HG03108 (cell line): ENCODE results near the gene EIF3I.

ENCODE experiments used
- ATAC-seq: cut with Tn5 transposase; IDR thresholded peaks from one replicate; pipeline ENCODE4 v1.9.1; 2021; ENCODE audit warnings: moderate library complexity; ENCODE audit not compliant: unreplicated experiment

EIF3I gene

DNA sequence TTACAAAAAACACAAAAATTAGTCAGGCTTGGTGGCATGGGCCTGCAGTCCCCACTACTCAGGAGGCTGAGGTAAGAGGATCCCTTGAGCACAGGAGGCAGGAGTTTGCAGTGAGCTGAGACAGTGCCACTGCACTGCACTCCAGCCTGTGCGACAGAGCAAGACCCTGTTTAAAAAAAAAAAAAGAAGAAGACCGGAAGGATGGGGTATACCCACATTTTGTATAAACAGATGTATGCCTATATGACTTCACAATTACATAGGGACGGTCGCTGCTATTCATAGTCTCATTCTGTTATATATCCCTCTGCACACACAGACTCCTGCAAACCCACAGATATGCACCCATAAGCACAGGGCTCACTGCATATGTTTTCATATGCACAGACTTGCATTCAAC, 41.5 kb downstream of the EIF3I start:
- ATAC-seq = no peak

DNA sequence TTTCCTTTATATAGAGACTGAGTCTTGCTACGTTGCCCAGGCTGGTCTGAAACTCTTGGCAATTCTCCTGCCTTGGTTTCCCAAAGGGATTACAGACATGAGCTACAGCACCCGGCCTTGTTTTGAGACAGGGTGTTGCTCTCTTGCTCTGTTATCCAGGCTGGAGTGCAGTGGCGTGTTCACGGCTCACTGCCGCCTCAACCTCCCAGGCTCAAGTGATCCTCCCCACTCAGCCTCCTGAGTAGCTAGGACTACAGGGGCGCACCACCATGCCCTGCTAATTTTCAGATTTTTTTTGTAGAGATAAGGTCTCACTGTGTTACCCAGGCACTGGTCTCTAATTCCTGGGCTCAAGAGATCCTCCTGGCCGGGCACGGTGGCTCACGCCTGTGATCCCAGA, 43.6 kb downstream of the EIF3I start:
- ATAC-seq = no peak

DNA sequence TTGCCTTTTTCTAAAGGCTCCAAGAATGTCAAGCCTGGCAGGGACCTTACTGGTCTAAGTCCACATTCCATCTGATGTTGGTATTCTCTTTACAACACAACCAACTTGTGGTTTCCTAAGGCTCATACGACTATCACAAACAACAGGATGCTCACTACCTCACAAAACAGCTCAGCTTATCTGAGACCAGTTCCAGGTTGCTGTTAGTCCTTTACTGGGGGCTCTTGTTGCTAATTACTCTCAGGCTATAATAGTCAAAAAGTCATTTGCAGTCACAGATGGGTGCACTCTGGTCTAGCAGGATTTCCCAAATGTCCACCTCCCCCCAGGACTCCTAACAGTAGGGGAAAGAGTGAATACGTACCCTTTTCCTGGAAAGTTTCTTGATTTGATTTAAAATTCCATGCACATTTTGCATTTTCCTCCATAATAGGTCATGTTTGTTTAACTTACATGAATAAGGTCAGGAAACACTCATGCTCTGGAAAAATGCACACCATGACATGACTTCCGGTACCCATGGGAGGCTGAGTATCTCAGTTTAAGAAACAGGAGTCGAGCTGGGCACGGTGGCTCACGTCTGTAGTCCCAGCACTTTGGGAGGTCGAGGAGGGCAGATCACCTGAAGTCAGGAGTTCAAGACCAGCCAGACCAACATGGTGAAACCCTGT, 44.8 kb downstream of the EIF3I start:
- no peak for ATAC-seq

- no peak for ATAC-seq
Measured at GRCh38 chr1:32269744-32270143, 47.5 kb downstream of the EIF3I start.

DNA sequence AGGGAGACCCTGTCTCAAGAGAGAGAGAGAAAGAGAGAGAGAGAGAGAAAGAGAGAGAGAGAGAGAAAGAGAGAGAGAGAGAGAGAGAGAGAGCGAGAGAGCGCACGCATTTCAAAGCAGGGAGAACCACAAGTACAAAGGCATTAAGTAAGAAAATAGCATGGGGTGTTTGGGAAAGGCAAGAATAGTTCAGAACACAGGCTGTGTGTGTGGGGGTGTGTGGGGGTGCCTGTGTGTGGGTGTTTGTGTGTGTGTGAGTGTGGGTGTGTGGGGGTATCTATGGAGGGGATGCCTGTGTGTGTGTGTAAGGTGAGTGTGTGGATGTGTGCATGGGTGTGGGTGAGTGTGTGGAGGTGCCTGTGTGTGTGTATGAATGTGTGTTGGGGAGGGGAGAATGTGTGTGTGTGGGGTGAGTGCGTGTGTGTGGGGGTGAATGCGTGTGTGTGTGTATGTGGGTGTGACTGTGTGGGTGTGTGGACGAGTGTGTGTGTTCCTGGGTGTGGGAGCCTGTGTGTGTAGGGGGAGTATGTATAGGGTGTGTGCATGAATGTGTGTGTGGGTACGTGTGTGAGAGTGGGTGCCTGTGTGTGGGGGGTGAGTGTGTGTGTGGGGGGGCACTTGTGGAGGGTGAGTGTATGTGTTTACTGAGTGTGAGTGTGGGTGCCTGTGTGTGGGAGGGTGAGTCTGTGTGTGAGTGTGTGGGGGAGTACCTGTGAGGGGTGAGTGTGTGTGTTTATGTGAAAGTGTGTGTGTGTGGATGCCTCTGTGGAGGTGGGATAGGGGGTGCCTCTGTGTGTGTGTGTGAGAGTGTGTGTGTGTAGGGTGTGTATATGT, 50.6 kb downstream of the EIF3I start:
- ATAC-seq = no peak

DNA sequence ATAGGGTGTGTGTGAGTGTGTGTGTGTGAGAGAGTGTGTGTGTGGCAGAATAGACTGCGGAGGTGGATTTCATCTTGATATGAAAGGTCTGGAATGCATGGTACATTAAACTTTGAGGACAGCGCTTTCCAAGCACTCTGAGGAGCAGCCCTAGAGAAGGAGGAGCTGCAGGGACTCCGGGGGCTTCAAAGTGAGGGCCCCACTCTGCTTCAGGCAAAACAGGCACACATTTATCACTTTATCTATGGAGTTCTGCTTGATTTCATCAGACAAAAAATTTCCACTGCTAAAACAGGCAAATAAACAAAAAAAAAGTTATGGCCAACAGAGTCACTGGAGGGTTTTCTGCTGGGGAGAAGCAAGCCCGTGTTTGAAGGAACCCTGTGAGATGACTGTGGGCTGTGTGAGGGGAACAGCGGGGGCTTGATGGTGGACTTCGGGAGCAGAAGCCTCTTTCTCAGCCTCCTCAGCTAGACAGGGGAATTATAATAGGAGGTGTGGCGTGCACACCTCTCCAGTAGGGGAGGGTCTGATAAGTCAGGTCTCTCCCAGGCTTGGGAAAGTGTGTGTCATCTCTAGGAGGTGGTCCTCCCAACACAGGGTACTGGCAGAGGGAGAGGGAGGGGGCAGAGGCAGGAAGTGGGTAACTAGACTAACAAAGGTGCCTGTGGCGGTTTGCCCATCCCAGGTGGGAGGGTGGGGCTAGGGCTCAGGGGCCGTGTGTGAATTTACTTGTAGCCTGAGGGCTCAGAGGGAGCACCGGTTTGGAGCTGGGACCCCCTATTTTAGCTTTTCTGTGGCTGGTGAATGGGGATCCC, 51.4 kb downstream of the EIF3I start:
- no peak for ATAC-seq

DNA sequence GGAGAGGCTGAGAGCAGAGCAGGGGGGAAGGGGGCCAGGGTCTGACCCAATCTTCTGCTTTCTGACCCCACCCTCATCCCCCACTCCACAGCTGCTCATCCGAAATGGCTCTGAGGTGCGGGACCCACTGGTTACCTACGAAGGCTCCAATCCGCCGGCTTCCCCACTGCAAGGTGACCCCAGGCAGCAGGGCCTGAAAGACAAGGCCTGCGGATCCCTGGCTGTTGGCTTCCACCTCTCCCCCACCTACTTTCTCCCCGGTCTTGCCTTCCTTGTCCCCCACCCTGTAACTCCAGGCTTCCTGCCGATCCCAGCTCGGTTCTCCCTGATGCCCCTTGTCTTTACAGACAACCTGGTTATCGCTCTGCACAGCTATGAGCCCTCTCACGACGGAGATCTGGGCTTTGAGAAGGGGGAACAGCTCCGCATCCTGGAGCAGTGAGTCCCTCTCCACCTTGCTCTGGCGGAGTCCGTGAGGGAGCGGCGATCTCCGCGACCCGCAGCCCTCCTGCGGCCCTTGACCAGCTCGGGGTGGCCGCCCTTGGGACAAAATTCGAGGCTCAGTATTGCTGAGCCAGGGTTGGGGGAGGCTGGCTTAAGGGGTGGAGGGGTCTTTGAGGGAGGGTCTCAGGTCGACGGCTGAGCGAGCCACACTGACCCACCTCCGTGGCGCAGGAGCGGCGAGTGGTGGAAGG, 52.6 kb downstream of the EIF3I start:
- ATAC-seq = no peak

- ATAC-seq = no peak
Measured at GRCh38 chr1:32275424-32275823, 53.2 kb downstream of the EIF3I start.

- ATAC-seq = no peak
Measured at GRCh38 chr1:32276032-32276782, 54.0 kb downstream of the EIF3I start.
